GM18502 (cell line): ENCODE measurements around the gene C15orf39.
"Not testable (repeated sequence)": the region's sequence is repeated elsewhere in the genome, so short reads cannot be mapped to it uniquely, and the experiment has no call there.

Experiments used
- ATAC-seq: cut with Tn5 transposase; IDR thresholded peaks from one replicate; pipeline ENCODE4 v1.9.1; 2021; ENCODE audit warnings: mild to moderate bottlenecking; ENCODE audit not compliant: unreplicated experiment, poor library complexity

C15orf39 gene

GRCh38 chr15:75229191-75230015, 27.7 kb downstream of the C15orf39 start:
- ATAC-seq, result no peak

GRCh38 chr15:75230016-75230343, 28.3 kb downstream of the C15orf39 start:
- ATAC-seq, result no peak

- no peak for ATAC-seq
Observed at GRCh38 chr15:75230551-75231371, 29.1 kb downstream of the C15orf39 start.

- ATAC-seq, result no peak
Observed at GRCh38 chr15:75231836-75232235, 30.2 kb downstream of the C15orf39 start.

GRCh38 chr15:75232252-75232813, 30.7 kb downstream of the C15orf39 start:
- no peak for ATAC-seq

GRCh38 chr15:75232826-75233503, 31.3 kb downstream of the C15orf39 start:
- ATAC-seq, result no peak

GRCh38 chr15:75233504-75234190, 32.0 kb downstream of the C15orf39 start:
- ATAC-seq, result no peak

GRCh38 chr15:75234191-75234810, 32.6 kb downstream of the C15orf39 start:
- ATAC-seq, result no peak

GRCh38 chr15:75235051-75235673, 33.5 kb downstream of the C15orf39 start:
- no peak for ATAC-seq

- no peak for ATAC-seq
Observed at GRCh38 chr15:75235760-75236729, 34.4 kb downstream of the C15orf39 start.

GRCh38 chr15:75237316-75237982, 35.8 kb downstream of the C15orf39 start:
- ATAC-seq, result no peak

GRCh38 chr15:75238150-75238549, 36.5 kb downstream of the C15orf39 start:
- no peak for ATAC-seq

- ATAC-seq, result not testable (repeated sequence)
Observed at GRCh38 chr15:75245741-75246140, 44.1 kb downstream of the C15orf39 start.

- ATAC-seq, result not testable (repeated sequence)
Observed at GRCh38 chr15:75248991-75249390, 47.3 kb downstream of the C15orf39 start.

GRCh38 chr15:75249726-75250125, 48.0 kb downstream of the C15orf39 start:
- ATAC-seq, result no peak

- ATAC-seq, result not testable (repeated sequence)
Observed at GRCh38 chr15:75251343-75251742, 49.7 kb downstream of the C15orf39 start.

GRCh38 chr15:75252285-75252684, 50.6 kb downstream of the C15orf39 start:
- not testable (repeated sequence) for ATAC-seq
